ENCODE measurements around the gene NAPA. TPM values are rescaled to one million over a fixed set of nuclear protein-coding genes. Genes with fewer than 3 reads are reported as not detected.

The NAPA gene
- total and polyA plus RNA-seq, 2 experiments from 2014 or later: 62.5 to 173 TPM

GRCh38 chr19:47518139-47518538 lies 3.3 kb upstream of the NAPA start:
- Histone ChIP-seq H3K27ac (no peak overlapping the region), H3K4me3 (no peak overlapping the region), H3K4me1 (ENCODE audit: low read depth) (no peaks in the 10 kb centered on the region), H3K27me3 (no peaks in the 10 kb centered on the region), H3K36me3 (no peaks in the 10 kb centered on the region), H3K9me3 (ENCODE audit: low read depth) (no peaks in the 10 kb centered on the region)
- DNase-seq (ENCODE audit: low read depth in 1 of 2, low spot score in 1 of 2): no peak
- no peak for TF ChIP-seq CTCF (IDR thresholded peaks at IDR 0.05; ENCODE audit: low read depth, low read length)

GRCh38 chr19:47514151-47514868 lies 553 bp downstream of the NAPA start:
- no peak for DNase-seq (ENCODE audit: low read depth in 1 of 2, low spot score in 1 of 2)

GRCh38 chr19:47512948-47513319 lies 1.9 kb downstream of the NAPA start:
- DNase-seq (ENCODE audit: low read depth in 1 of 2, low spot score in 1 of 2): no peak
- Histone ChIP-seq H3K4me3 (no peak overlapping the region), H3K27me3 (no peaks in the 10 kb centered on the region), H3K27ac (no peak overlapping the region), H3K9me3 (ENCODE audit: low read depth) (no peaks in the 10 kb centered on the region), H3K4me1 (ENCODE audit: low read depth) (no peaks in the 10 kb centered on the region), H3K36me3 (no peaks in the 10 kb centered on the region)
- no peak for TF ChIP-seq CTCF (IDR thresholded peaks at IDR 0.05; ENCODE audit: low read depth, low read length)

More at GRCh38 chr19:47514151-47514868, 553 bp downstream of the NAPA start:
- peak overlapping the region; percentile 98 for H3K27ac ChIP-seq
- H3K9me3 ChIP-seq (ENCODE audit: low read depth): no peaks in the 10 kb centered on the region
- TF ChIP-seq CTCF (IDR thresholded peaks at IDR 0.05; ENCODE audit: low read depth, low read length): no peak
- no peaks in the 10 kb centered on the region for H3K27me3 ChIP-seq
- H3K4me1 ChIP-seq (ENCODE audit: low read depth): no peaks in the 10 kb centered on the region
- H3K4me3 ChIP-seq: peak overlapping the region; percentile 73
- H3K36me3 ChIP-seq: no peaks in the 10 kb centered on the region

- H3K4me1 ChIP-seq (ENCODE audit: low read depth): no peaks in the 10 kb centered on the region
- TF ChIP-seq CTCF (IDR thresholded peaks at IDR 0.05; ENCODE audit: low read depth, low read length): no peak
- no peak overlapping the region for H3K27ac ChIP-seq
- peak in 1 of 2 donors; percentile 71 for DNase-seq (ENCODE audit: low read depth in 1 of 2, low spot score in 1 of 2)
- no peaks in the 10 kb centered on the region for H3K9me3 ChIP-seq (ENCODE audit: low read depth)
- H3K27me3 ChIP-seq: no peaks in the 10 kb centered on the region
- H3K4me3 ChIP-seq: no peak overlapping the region
- no peaks in the 10 kb centered on the region for H3K36me3 ChIP-seq
Measured at GRCh38 chr19:47512183-47512947, 2.5 kb downstream of the NAPA start.

- peak in 1 of 2 donors; percentile 52 for DNase-seq (ENCODE audit: low read depth in 1 of 2, low spot score in 1 of 2)
- H3K4me3 ChIP-seq: no peak overlapping the region
- H3K27me3 ChIP-seq: no peaks in the 10 kb centered on the region
- no peaks in the 10 kb centered on the region for H3K9me3 ChIP-seq (ENCODE audit: low read depth)
- no peak overlapping the region for H3K27ac ChIP-seq
- H3K36me3 ChIP-seq: no peaks in the 10 kb centered on the region
- no peak for TF ChIP-seq CTCF (IDR thresholded peaks at IDR 0.05; ENCODE audit: low read depth, low read length)
- no peaks in the 10 kb centered on the region for H3K4me1 ChIP-seq (ENCODE audit: low read depth)
Measured at GRCh38 chr19:47511681-47512080, 3.2 kb downstream of the NAPA start.

All from cardiac muscle cell (in vitro differentiated cells and primary cell).